Stimulated activated CD4-positive, alpha-beta T cell treated with anti-CD3 and anti-CD28 coated beads, Interleukin-12 subunit alpha, Interleukin-12 subunit beta, amount 100 ng/mL, for 24 hours (primary cell): ENCODE results near the gene SP140L.
"Not testable (repeated sequence)": the region's sequence is repeated elsewhere in the genome, so short reads cannot be mapped to it uniquely, and the experiment has no call there.

Source experiments
- DNase-seq, 2 experiments: peaks; one replicate each; pipeline ENCODE4 v3.0.0-alpha.2; 2020; ENCODE audit warnings: low read depth in 2 of 2

Gene SP140L

DNA sequence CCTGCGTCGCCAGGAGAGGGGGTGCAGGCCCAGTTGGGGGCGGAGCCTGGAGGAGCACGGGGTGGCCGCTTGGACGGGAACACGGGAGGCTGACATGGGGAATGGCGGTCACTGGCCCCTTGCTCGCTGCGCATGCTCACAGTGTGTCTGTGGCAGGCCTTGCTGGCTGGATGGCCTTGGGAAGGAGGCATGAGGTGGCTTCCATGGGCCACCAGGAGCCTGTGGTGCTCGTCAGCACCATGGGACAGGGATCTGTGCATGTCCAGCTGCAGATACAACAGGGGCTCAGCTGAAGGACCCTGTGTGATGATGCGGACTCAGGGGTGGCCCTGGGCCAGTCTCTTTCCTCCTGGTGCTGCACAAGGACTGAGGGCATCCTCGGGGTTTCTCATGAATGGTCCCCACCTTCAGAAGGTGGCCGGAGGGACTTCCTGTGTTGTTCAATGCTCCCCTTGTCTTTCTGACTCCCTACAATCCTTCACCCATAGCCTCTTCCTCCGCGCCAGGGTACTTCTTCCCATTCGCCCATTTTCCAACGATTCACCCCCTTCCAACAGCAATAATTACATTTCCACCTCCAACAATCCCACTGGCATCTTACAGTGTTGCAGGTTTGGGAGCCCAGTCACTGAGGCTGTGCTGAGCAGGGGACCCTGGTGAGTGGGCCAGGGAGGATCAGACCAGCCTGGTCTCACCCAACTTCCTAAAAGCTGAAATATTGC, 3.4 kb upstream of the SP140L start:
- no peak for DNase-seq

DNA sequence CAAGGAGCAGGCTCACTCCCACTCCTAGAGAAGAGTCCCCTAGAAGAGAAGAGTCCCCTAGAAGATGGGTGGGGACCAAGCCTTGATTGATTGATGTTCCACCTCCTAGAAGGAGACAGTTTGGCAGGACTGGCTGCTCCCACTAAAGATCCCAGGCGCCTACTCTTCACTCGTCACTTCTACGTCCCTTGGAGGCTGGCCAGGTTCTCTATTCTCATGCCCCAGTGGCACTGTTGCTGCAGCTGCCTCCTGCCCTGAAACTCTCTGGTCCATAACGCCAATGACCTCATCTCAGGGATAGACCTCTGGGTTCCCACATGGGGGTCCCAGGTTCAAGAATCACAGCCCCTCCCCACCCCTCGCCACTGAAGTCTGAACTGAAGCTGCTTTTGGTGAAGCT, 2.5 kb upstream of the SP140L start:
- DNase-seq: no peak

DNA sequence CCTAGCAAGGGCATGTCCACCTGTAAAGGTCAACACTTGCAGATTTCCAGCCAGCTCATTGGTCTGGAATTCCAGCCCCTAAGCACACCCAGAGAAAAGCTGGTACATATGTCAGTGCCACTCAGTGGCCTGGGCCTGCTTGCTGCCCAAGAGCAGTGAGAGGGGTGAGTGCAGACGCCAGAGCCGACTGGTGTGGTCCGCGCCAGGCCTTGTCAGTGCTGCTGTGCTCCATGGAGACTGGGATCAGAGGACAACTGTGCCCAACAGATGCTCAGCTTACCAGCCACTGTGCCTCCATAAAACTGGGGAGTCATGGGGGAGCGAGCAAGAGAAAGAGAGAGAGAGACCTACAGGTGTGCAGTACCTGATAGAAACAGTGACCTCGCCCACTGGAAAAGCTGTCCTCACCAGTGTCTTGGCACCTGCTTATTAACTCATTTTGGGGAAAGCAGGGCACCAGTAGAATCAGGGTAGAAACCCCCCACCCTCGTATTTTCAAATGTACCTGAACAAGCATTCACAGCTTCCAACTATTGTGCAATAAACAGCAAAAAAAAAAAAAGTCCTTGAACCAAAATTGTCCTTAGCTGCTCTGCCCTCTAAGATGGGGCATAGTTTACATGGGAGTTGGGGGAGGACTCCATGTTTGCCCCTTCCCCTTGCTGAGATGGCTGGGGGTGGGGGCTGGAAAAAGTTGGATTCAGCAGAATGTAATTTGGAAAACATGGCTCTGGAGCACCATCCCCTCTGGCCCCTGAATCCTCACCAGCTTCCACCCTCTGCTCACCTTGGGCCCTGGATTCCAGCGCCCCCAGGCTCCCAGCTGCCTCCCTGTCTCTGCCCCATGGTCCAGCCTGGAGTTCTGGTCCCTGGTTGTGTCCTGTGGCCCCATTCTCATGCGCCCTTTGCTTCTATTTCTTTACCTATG, 1.4 kb upstream of the SP140L start:
- no peak for DNase-seq

DNA sequence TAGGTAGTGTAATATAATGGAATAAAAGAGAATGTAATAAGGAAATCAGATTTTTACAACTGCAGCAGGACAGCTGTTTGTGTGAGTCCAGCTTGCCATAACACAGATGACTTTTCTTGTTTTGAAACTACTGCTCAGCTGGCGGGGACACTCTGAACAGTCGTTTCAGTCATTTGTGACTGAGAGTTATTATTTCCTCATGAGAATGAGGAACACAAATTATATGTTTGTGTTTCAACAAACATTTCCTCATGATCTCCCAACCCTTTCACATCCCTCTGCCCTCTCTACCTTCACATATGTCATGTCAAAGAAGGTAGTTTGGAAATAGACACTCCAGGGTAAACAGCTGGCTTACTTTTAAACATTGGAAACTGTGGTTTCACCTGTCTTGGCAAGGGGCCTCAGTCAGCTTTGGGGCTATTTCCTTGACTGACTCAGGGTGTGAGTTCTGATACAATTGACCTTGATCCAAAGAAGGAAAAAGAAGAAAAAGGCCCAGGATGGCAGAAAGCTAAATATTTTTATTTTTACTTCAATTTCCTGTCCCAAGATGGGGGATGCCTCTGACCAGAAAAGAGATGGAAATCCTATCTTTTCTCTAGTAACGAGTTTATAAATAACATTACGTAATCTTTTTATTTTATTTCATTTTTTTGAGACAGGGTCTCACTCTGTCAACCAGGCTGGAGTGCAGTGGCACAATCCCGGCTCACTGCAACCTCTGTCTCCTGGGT, 593 bp downstream of the SP140L start:
- DNase-seq: no peak

DNA sequence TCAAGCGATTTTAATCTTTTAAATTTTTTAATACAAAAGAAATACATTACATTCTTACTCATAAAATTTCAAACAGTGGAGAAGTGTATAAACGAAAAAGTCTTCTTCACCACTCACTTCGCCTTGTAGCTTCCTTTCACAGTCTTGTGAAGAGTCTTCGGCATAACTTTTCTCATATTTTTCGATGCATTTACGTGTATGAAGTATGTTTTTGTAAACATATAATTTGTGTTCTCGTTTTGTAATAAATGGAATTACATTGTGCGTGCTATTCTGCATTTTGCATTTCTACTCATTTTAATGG, 1.1 kb downstream of the SP140L start:
- no peak for DNase-seq

DNA sequence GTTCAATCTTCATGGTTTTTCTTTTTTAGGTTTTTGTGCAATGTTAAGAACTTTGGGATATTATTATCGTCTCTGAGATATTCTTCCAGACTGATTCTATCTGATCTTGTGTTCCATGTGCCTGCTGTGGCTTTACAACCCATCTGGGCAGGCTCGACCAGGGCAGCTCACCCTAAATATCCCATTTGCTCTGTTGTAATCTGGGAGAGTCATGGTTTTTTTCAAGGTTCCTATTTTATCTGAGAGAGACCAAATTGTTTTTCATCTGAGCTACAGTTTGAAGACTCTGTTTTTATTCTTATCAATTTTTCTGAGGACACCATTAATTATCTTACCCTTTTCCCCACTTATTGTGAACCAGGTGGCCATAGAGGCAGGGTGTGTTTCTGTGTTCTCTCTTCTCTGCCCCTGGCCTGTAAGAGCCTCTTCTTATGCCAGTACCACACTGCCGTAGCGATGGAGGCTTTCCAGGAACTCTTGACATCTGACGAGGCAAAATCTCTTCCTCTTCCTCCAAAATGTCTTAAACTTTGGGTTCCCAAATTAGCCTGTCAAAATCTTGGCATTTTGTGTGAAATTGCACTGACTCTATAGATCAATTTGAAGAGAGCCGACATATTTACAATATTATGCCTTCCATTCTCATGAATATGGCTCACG, 3.1 kb downstream of the SP140L start:
- no peak for DNase-seq

DNA sequence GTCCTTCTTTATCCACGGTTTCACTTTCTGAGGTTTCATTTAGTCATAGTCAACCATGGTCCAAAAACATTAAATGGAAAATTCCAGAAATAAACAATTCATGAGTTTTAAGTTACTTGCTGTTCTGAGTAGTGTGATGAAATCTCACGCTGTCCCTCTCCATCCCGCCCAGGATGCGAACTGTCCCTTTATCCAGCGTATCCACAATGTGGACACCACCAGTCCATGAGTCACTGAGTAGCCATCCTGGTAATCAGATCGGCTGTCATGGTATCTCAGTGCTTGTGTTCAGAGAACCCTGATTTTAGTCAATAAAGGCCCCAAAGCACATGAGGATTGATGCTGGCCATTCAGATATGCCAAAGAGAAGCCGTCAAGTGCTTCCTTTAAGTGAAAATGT, 3.7 kb downstream of the SP140L start:
- DNase-seq: no peak

DNA sequence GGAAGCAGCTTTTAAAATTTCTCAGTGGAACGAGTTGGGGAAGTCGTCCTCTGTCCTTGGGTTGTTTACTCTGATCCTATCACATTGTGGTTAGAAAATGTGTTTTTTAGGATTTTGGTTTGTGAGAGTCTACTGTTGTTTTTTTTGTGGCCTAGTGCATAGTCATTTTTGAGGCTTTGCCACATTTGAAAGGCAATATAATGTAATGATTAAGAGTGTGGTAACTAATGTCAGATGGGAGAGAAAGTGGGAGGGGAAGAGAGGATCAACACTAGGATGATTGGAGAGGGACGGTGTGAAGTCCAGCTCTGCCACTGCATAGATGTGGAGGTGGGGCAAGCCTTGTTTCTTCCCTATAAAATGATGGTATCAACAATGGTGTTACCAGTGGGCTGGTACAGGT, 8.5 kb downstream of the SP140L start:
- no peak for DNase-seq

DNA sequence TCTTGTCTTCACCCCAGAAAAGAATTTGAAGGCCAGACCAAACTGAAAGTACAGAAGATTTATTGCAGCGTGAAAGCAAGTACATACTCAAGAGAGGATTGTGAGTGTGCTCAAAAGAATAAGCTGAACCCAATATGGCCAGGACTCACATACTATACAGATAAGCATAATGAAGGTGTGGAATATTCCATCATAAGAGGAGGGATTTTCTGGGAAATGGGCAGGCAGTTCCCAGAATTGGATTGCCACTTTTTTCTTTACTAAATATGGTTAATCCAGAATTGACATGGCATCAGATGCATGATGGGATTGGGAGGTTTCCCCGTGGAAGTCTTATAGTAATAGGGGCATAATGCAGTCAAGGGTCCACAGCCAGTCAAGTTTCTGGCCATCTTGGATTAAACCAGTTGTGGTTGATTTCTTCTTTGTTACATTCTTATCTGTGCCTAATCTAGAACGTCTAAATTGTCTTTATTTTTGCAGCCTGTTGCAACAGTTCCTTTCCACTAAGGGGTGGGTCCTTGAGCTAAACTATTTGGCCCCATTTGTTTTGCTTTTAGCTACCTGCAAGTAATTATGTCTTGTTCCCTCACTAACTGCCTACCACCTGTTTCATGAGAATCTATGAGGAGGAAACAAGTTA, 9.0 kb downstream of the SP140L start:
- no peak for DNase-seq

DNA sequence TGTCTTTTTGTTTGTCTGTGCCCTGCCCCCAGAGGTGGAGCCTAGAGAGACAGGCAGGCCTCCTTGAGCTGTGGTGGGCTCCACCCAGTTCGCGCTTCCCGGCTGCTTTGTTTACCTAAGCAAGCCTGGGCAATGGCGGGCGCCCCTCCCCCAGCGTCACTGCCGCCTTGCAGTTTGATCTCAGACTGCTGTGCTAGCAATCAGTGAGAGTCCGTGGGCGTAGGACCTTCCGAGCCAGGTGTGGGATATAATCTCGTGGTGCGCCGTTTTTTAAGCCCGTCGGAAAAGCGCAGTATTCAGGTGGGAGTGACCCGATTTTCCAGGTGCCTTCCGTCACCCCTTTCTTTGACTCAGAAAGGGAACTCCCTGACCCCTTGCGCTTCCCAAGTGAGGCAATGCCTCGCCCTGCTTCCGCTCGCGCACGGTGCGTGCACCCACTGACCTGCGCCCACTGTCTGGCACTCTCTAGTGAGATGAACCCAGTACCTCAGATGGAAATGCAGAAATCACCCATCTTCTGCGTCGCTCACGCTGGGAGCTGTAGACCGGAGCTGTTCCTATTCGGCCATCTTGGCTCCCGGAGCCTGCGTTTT, 15.0 kb downstream of the SP140L start:
- not testable (repeated sequence) for DNase-seq

DNA sequence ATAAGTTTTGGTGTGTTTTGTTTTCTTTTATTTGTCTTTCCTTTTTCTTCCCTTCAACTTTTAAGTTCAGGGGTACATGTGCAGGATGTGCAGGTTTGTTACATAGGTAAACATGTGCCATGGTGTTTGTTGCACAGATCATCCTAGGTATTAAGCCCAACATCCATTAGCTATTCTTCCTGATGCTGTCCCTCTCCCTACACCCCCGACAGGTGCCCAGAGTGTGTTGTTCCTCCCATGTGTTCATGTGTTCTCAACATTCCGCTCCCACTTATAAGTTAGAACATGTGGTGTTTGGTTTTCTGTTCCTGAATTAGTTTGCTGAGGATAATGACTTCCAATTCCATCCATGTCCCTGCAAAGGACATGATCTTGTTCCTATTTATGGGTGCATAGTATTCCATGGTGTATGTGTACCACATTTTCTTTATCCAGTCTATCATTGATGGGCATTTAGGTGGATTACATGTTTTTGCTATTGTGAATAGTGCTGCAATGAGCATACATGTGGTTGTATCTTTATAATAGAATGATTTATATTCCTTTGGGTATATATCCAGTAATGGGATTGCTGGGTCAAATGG, 16.1 kb downstream of the SP140L start:
- not testable (repeated sequence) for DNase-seq

DNA sequence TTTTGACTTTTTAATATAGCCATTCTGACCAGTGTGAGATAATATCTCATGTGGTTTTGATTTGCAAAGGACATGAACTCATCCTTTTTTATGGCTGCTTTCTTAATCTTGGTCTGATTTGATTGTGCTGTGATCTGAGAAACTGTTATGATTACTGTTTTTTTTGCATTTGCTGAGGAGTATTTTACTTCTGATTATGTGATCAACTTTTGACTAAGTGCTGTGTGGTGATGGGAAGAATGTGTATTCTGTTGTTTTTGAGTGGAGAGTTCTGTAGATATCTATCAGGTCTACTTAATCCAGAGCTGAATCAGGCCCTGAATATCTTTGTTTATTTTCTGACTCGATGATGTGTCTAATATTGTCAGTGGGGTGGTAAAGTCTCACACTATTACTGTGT, 16.8 kb downstream of the SP140L start:
- DNase-seq: no peak

DNA sequence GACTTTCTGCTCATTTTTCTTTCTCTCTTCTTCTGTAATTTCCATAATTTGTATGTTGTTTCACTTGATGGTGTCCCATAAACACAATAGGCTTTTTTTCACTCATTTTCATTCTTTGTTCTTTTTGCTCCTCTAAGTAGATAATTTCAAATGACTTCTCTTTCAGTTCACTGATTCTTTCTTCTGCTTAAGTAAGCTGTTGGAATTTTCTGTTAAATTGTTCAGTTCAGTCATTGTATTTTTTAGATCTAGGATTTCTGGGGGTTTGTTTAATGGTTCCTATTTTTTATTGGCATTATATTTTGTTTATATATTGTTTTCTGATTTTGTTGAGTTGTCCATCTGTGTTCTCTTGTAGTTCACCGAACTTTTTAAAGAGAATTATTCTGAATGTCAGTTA, 19.5 kb downstream of the SP140L start:
- DNase-seq: no peak

DNA sequence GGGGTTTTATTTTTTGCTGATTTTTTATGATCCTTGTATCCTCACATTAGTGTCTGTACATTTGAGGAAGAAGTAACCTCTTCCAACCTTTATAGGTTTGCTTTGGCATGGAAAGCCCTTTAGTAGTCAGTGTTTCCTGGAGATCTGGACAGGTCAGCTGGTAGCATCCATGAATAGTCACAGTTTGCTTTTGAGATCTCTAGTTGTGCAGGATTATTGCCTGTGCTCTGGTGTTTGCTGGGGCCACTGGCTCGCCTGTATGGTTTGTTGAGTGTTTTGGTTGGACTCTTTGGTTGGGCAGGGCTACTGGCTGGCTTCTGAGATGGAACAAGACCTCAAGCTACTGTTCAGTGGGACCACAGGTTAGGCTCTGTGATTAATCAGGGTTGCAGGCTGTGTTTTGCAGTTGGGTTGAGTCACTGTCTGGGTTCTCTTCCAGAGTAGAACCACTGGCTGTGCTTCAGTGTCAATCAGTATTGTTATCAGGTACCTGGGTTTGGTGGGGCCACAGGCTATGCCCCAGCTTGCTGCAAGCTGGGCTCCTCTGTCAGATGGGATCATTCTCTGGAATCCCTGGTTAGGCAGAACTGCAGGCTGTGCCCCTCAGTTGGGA, 20.0 kb downstream of the SP140L start:
- no peak for DNase-seq

DNA sequence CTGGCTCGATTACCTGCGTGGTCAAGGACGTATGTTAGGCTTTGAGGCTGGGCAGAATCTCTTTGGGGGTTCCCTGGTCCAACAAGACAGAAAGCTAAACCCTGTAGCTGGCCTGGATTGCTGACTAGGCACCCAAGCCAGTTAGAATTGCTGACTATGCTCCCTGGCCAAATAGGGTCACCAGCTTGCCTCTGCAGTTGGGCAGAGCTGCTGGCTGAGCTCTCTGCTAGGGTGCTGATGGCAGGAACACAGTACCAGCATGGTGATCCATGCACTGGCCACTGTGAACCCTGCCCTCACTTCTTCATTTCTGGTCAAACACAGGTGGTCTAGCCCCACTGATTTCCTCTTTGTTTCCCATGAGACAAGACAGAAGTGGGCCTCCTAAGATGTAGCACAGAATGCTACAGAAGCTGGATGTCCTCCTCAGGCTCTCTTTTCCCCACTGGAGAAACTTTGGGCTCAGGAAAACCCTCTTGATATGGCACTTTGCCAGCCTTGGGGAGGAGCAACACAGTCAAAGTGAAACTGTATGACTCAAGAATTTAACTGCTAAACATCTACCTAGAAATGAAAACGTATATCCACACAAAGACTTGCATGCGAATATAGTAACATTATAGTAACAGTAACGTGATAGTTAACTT, 20.8 kb downstream of the SP140L start:
- DNase-seq: peak in 1 of 2 experiments; percentile 17

DNA sequence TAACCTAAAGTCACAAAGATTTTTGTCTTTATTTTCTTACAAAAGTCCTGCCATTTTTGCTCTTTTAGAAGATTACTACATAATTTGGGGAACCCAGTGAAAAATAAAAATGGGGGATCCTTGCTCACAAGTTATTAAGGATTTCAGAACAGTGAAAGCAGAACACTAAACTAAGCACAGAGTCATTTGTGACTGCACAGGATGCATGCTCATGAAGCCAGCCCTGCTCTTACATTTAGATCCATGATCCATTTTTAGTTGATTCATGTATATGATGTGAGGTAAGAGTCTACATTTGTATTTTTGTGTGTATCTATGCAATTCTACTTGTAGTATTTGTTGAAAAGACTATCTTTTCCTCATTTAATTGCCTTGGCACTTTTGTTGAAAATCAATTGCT, 21.8 kb downstream of the SP140L start:
- no peak for DNase-seq

DNA sequence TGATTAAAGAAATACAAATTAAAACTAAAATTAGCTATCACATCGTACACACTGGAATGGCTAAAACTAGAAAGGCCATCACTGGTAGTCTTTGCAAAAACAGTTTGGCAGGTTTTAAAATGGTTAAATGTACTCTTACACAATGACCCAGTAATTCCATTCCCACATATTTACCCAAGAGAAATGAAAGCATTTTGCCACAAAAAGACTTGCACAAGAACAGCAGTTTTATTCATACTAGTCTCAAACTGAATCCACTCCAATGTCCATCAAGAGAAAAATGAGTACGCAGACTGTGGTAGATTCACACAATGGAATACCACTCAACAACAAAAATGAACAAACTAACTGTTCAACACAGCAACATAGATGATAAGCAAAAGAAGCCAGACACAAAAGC, 29.1 kb downstream of the SP140L start:
- DNase-seq: no peak

DNA sequence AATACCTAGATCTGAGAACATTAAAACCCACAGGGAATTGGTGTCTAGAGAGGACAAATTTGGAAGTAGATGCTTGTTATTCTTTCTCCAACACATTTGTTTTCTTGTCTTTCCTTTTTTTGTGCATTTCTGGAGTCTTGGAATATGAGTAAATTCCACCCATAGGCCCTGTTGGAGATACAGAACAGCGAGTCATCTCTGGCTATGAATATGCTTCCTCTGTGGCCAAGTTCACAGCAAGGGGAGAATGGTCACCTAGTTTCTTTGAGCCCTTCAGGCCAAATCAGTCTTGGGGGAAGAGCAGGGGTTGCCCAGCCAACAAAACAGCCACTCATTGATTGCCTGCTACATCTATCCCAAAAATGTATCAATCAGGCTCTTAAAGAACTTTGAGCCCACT, 31.3 kb downstream of the SP140L start:
- DNase-seq: no peak

DNA sequence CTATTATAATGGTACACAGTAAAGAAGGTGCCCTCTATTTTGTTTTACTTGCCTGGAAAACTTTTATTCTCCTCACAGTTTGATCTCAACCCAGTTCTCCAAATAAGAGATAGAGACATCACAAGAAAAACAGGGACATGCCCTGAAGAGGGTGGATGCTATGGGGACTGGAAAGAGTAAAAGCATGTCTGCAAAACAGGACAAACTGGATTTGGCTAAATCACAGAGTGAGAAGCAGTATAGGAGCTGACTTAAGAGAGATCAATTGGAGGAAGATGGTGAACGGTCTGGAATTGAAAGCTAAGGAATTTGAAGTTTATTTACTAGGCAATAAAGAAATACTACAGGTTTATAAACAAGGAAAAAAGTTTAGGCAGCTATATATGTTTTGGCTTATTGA, 33.0 kb downstream of the SP140L start:
- DNase-seq: no peak
